ENCODE data around the gene TMTC1. TPM values are rescaled to one million over a fixed set of nuclear protein-coding genes. Genes with fewer than 3 reads are reported as not detected.

Gene TMTC1
- polyA plus RNA-seq, 1 donor (not counting 4 experiments of a cell fraction or from before 2014, with no cell fraction given) = 3.7 TPM

DNA sequence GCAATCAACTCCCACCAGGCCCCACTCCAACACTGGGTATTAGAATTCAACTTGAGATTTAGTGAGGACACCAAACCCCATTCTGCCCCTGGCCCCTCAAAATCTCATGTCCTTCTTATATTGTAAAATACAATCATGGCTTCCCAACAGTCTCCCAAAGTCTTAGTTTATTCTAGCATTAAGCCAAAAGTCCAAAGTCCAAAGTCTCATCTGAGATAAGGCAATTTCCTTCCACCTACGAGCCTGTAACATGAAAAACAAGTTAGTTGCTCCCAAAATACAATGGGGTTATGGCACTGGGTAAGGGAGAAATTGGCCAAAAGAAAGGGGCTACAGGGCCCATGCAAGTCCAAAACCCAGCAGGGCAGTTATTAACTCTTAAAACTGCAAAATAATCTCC lies 46.6 kb upstream of the TMTC1 start:
- no peaks in the 10 kb centered on the region for H3K4me1 ChIP-seq (ENCODE audit: control insufficient read depth, extremely low read depth, insufficient read depth, low read length)
- no peak overlapping the region for H3K27ac ChIP-seq (ENCODE audit: control insufficient read depth, insufficient read depth, low read length)
- dilution Hi-C loops (cut with MboI; ENCODE audit: extremely low pct_ligation_motif_present, low sequenced_read_pairs) = no loop called here
- H2AFZ ChIP-seq (ENCODE audit: control insufficient read depth, low read length) = no peak overlapping the region
- FAIRE-seq (no peak), DNase-seq (ENCODE audit: low read depth, low spot score) (no peak)
- no peaks in the 10 kb centered on the region for H3K27me3 ChIP-seq (ENCODE audit: control insufficient read depth, extremely low read depth, insufficient read depth, low read length)
- no peaks in the 10 kb centered on the region for H3K79me2 ChIP-seq (ENCODE audit: control insufficient read depth, insufficient read depth, low read length)
- no peak overlapping the region for H3K4me2 ChIP-seq (ENCODE audit: control insufficient read depth, extremely low read depth, insufficient read depth, low read depth, low read length)
- TF ChIP-seq EZH2 (IDR thresholded peaks at IDR 0.05; ENCODE audit: low read length) = no peak
- TF ChIP-seq, protein P1, sequence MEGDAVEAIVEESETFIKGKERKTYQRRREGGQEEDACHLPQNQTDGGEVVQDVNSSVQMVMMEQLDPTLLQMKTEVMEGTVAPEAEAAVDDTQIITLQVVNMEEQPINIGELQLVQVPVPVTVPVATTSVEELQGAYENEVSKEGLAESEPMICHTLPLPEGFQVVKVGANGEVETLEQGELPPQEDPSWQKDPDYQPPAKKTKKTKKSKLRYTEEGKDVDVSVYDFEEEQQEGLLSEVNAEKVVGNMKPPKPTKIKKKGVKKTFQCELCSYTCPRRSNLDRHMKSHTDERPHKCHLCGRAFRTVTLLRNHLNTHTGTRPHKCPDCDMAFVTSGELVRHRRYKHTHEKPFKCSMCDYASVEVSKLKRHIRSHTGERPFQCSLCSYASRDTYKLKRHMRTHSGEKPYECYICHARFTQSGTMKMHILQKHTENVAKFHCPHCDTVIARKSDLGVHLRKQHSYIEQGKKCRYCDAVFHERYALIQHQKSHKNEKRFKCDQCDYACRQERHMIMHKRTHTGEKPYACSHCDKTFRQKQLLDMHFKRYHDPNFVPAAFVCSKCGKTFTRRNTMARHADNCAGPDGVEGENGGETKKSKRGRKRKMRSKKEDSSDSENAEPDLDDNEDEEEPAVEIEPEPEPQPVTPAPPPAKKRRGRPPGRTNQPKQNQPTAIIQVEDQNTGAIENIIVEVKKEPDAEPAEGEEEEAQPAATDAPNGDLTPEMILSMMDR (optimal IDR thresholded peaks at IDR 0.05 in 1 of 3, IDR thresholded peaks at IDR 0.05 in 1 of 3, conservative IDR thresholded peaks at IDR 0.05 in 1 of 3; ENCODE audit: extremely low read depth in 1 of 3, insufficient read depth in 2 of 3, low read length in 3 of 3) = no peak
- H3K9me1 ChIP-seq (ENCODE audit: control insufficient read depth, extremely low read depth, insufficient read depth, low read length) = no peaks in the 10 kb centered on the region
- H3K9ac ChIP-seq (ENCODE audit: control insufficient read depth, extremely low read depth, insufficient read depth, low read length) = no peak overlapping the region
- H4K20me1 ChIP-seq (ENCODE audit: control insufficient read depth, extremely low read depth, insufficient read depth, low read length) = no peaks in the 10 kb centered on the region
- no peaks in the 10 kb centered on the region for H3K36me3 ChIP-seq (ENCODE audit: control insufficient read depth in 2 of 2, extremely low read depth in 1 of 2, insufficient read depth in 2 of 2, low read length in 2 of 2)
- no peak overlapping the region for H3K4me3 ChIP-seq (ENCODE audit: control insufficient read depth in 2 of 3, extremely low read depth in 1 of 3, insufficient read depth in 2 of 3, low read depth in 1 of 3, low read length in 3 of 3)
- no peaks in the 10 kb centered on the region for H3K9me3 ChIP-seq (ENCODE audit: control insufficient read depth, low read depth, low read length)

DNA sequence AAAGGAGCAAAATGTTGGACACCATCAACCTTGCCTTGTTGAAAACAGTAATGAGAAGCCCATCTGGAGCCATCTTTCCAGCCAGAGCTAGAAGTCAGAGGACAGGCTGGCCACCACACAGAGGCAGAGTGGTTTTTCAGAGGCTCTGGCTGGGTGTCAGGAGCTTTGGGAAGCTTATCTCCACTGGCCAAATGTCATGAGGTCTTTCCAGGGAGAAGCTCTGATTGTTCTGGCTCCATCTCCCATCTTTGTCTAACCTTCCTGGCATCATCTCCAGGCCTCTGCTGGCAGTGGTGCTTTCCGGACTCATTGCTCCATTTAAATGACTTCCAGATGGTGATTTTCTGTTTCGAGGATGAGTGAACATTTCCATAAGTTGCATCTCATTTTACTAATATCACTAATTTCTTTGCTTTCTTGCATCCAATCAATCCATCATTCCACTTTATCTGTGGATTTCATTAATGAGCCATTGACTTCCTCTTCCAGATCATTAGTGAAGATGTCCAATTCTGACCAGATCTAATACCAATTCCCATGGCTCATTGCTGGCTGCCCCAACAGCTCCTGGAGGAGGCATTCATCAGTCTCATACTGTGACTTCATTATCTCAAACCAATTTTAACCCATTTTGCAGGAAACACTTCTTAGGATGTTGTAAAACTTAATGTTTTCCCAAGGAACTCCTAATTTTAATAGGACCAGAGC lies 35.3 kb upstream of the TMTC1 start:
- TF ChIP-seq EZH2 (IDR thresholded peaks at IDR 0.05; ENCODE audit: low read length) = no peak
- TF ChIP-seq, protein P1 (optimal IDR thresholded peaks at IDR 0.05 in 1 of 3, IDR thresholded peaks at IDR 0.05 in 1 of 3, conservative IDR thresholded peaks at IDR 0.05 in 1 of 3; ENCODE audit: extremely low read depth in 1 of 3, insufficient read depth in 2 of 3, low read length in 3 of 3) = no peak
- Histone ChIP-seq H3K4me2 (ENCODE audit: control insufficient read depth, extremely low read depth, insufficient read depth, low read depth, low read length) (no peak overlapping the region), H3K27ac (ENCODE audit: control insufficient read depth, insufficient read depth, low read length) (no peak overlapping the region), H3K27me3 (ENCODE audit: control insufficient read depth, extremely low read depth, insufficient read depth, low read length) (no peaks in the 10 kb centered on the region), H3K4me1 (ENCODE audit: control insufficient read depth, extremely low read depth, insufficient read depth, low read length) (no peaks in the 10 kb centered on the region), H3K4me3 (ENCODE audit: control insufficient read depth in 2 of 3, extremely low read depth in 1 of 3, insufficient read depth in 2 of 3, low read depth in 1 of 3, low read length in 3 of 3) (no peak overlapping the region), H3K79me2 (ENCODE audit: control insufficient read depth, insufficient read depth, low read length) (no peaks in the 10 kb centered on the region), H4K20me1 (ENCODE audit: control insufficient read depth, extremely low read depth, insufficient read depth, low read length) (no peaks in the 10 kb centered on the region), H3K9ac (ENCODE audit: control insufficient read depth, extremely low read depth, insufficient read depth, low read length) (no peak overlapping the region), H3K9me1 (ENCODE audit: control insufficient read depth, extremely low read depth, insufficient read depth, low read length) (no peaks in the 10 kb centered on the region), H3K36me3 (ENCODE audit: control insufficient read depth in 2 of 2, extremely low read depth in 1 of 2, insufficient read depth in 2 of 2, low read length in 2 of 2) (no peaks in the 10 kb centered on the region), H2AFZ (ENCODE audit: control insufficient read depth, low read length) (no peak overlapping the region), H3K9me3 (ENCODE audit: control insufficient read depth, low read depth, low read length) (no peaks in the 10 kb centered on the region)
- no peak for FAIRE-seq
- no peak for DNase-seq (ENCODE audit: low read depth, low spot score)
- dilution Hi-C loops (cut with MboI; ENCODE audit: extremely low pct_ligation_motif_present, low sequenced_read_pairs) = no loop called here
